ENCODE results near the gene SAP25. TPM values are rescaled to one million over a fixed set of nuclear protein-coding genes. Genes with fewer than 3 reads are reported as not detected.

SAP25 gene
- polyA plus RNA-seq, 1 of the 3 experiments (the other 2 are of a cell fraction), result 1.2 TPM

DNA sequence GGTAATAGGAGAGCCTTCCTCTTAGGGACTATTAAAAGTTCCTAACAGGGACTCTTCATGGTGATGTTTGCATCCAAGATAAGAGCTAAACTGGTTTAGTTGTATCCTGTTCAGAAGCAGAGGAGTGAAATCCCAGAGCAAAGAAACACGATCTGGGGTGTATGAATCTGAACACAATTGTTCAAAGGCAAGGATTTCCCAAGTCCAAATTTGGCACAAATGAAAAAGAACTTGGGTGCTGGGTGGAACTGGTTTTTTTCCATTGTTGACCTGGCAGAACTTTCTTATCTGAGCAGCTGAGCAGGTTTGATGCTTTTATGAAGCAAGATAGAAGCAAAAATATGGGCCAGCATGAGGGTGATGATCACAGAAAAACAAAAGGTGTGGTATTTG lies 28.7 kb downstream of the SAP25 start:
- TF ChIP-seq TAF1 (IDR thresholded peaks at IDR 0.05; ENCODE audit: borderline replicate concordance, low read depth, low read length) (no peak), CHD2 (IDR thresholded peaks at IDR 0.05; ENCODE audit: low read length, partially characterized antibody) (no peak), FOXJ3 (CRISPR knock-in tag; IDR thresholded peaks at IDR 0.05) (no peak), RCOR1 (IDR thresholded peaks at IDR 0.05; ENCODE audit: low read length) (no peak), MXI1 (IDR thresholded peaks at IDR 0.05; ENCODE audit: low read depth, low read length) (no peak)
- Histone ChIP-seq H3K36me3 (replicated peaks in 1 of 2; ENCODE audit: control insufficient read depth in 1 of 2, insufficient read depth in 2 of 2, low read length in 1 of 2) (peaks cover 0 to 3% of the 10 kb centered on the region in 2 experiments), H3F3A (replicated peaks; ENCODE audit: insufficient read depth) (peaks cover 36% of the 10 kb centered on the region), H3K4me1 (ENCODE audit: control insufficient read depth in 1 of 2, insufficient read depth in 2 of 2, low read depth in 1 of 2, low read length in 1 of 2) (peaks cover 40 to 44% of the 10 kb centered on the region in 2 experiments), H3K9ac (peak overlapping the region; percentile 30), H3K79me2 (ENCODE audit: insufficient read depth) (peaks cover 27% of the 10 kb centered on the region; the same call in 1 of the 2 replicates), H3K27me3 (ENCODE audit: insufficient read depth) (no peaks in the 10 kb centered on the region), H3K9me2 (no peaks in the 10 kb centered on the region), H4K20me1 (ENCODE audit: insufficient read depth) (no peaks in the 10 kb centered on the region), H3K27ac (ENCODE audit: low read depth in 2 of 2, low read length in 1 of 2) (peak overlapping the region; percentile 89), H3K4me3 (ENCODE audit: low read depth in 2 of 2, low read length in 1 of 2) (no peak overlapping the region), H2AFZ (ENCODE audit: low read depth) (peak overlapping the region; percentile 69), H3K4me2 (peak overlapping the region; percentile 68), H3K9me3 (no peaks in the 10 kb centered on the region)
- POLR2A ChIA-PET, result interaction anchor here (0.6 to 0.9 kb wide), 3 partner anchors 25 to 41 kb away, joined by 3 read pairs; partner anchors contain the start of genes FBXO24 and LRCH4
- DNase-seq, result no peak
- WGBS (ENCODE audit: low lambda C conversion rate), result 50% methylated on average over 1 of the region's 1 CpG
- CTCF ChIA-PET, result interaction anchor here (0.9 to 19.1 kb wide), 10 partner anchors 12 to 107 kb away, joined by 3 to 353 read pairs (median 6); partner anchors contain the start of genes MOSPD3 and NYAP1

DNA sequence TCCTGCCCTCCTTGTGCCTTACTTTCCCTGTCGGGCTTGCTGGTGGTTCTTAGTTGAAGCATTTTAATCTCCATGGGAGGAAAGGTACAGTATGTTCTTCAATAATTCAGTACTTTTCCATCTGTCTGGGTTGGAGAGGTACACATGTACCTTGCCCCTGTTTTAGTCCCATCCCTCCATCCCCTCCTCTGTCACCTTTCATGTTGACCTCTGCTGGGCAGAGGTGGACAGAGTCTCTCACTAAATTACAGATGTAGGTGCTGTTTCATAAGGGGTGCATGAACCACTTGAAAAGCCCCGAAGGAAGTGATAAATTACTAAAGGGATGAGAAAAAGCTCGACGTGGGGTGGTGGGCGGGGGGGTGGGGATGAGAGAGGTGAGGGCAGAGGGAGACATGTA lies 29.3 kb downstream of the SAP25 start:
- Histone ChIP-seq H3K9me2 (no peaks in the 10 kb centered on the region), H3K36me3 (replicated peaks in 1 of 2; ENCODE audit: control insufficient read depth in 1 of 2, insufficient read depth in 2 of 2, low read length in 1 of 2) (peaks cover 0 to 3% of the 10 kb centered on the region in 2 experiments), H3K4me1 (ENCODE audit: control insufficient read depth in 1 of 2, insufficient read depth in 2 of 2, low read depth in 1 of 2, low read length in 1 of 2) (peaks cover 40 to 48% of the 10 kb centered on the region in 2 experiments), H3K9me3 (no peaks in the 10 kb centered on the region), H3F3A (replicated peaks; ENCODE audit: insufficient read depth) (peaks cover 36% of the 10 kb centered on the region), H3K27ac (ENCODE audit: low read depth in 2 of 2, low read length in 1 of 2) (peak overlapping the region; percentile 89; a peak in 3 of 4 replicates), H3K9ac (no peak overlapping the region), H3K4me2 (no peak overlapping the region; the same call in 1 of the 2 replicates), H3K79me2 (ENCODE audit: insufficient read depth) (peaks cover 27% of the 10 kb centered on the region; the same call in 1 of the 2 replicates), H3K27me3 (ENCODE audit: insufficient read depth) (no peaks in the 10 kb centered on the region), H2AFZ (ENCODE audit: low read depth) (no peak overlapping the region), H3K4me3 (ENCODE audit: low read depth in 2 of 2, low read length in 1 of 2) (no peak overlapping the region), H4K20me1 (ENCODE audit: insufficient read depth) (no peaks in the 10 kb centered on the region)
- 82% methylated on average over 5 of the region's 5 CpGs for WGBS (ENCODE audit: low lambda C conversion rate)
- no peak for DNase-seq
- TF ChIP-seq NFIC (IDR thresholded peaks at IDR 0.05; ENCODE audit: borderline replicate concordance) (no peak), MXI1 (IDR thresholded peaks at IDR 0.05; ENCODE audit: low read depth, low read length) (no peak), TEAD4 (IDR thresholded peaks at IDR 0.05; ENCODE audit: borderline replicate concordance, insufficient read depth) (no peak), GATA2 (CRISPR knock-in tag; IDR thresholded peaks at IDR 0.05) (no peak), TAF1 (IDR thresholded peaks at IDR 0.05; ENCODE audit: borderline replicate concordance, low read depth, low read length) (no peak), CHD2 (IDR thresholded peaks at IDR 0.05; ENCODE audit: low read length, partially characterized antibody) (no peak), ELF1 (IDR thresholded peaks at IDR 0.05) (no peak), FOXM1 (IDR thresholded peaks at IDR 0.05; ENCODE audit: low read depth) (no peak), RXRA (IDR thresholded peaks at IDR 0.05; ENCODE audit: borderline replicate concordance, low read depth) (no peak), EZH2phosphoT487 (IDR thresholded peaks at IDR 0.05; ENCODE audit: borderline replicate concordance, low read depth) (no peak), FOSL2 (IDR thresholded peaks at IDR 0.05; ENCODE audit: borderline replicate concordance, low read depth) (no peak)
- TF ChIP-seq, protein P1, sequence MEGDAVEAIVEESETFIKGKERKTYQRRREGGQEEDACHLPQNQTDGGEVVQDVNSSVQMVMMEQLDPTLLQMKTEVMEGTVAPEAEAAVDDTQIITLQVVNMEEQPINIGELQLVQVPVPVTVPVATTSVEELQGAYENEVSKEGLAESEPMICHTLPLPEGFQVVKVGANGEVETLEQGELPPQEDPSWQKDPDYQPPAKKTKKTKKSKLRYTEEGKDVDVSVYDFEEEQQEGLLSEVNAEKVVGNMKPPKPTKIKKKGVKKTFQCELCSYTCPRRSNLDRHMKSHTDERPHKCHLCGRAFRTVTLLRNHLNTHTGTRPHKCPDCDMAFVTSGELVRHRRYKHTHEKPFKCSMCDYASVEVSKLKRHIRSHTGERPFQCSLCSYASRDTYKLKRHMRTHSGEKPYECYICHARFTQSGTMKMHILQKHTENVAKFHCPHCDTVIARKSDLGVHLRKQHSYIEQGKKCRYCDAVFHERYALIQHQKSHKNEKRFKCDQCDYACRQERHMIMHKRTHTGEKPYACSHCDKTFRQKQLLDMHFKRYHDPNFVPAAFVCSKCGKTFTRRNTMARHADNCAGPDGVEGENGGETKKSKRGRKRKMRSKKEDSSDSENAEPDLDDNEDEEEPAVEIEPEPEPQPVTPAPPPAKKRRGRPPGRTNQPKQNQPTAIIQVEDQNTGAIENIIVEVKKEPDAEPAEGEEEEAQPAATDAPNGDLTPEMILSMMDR (IDR thresholded peaks at IDR 0.05), result no peak
- TF ChIP-seq, protein P2, sequence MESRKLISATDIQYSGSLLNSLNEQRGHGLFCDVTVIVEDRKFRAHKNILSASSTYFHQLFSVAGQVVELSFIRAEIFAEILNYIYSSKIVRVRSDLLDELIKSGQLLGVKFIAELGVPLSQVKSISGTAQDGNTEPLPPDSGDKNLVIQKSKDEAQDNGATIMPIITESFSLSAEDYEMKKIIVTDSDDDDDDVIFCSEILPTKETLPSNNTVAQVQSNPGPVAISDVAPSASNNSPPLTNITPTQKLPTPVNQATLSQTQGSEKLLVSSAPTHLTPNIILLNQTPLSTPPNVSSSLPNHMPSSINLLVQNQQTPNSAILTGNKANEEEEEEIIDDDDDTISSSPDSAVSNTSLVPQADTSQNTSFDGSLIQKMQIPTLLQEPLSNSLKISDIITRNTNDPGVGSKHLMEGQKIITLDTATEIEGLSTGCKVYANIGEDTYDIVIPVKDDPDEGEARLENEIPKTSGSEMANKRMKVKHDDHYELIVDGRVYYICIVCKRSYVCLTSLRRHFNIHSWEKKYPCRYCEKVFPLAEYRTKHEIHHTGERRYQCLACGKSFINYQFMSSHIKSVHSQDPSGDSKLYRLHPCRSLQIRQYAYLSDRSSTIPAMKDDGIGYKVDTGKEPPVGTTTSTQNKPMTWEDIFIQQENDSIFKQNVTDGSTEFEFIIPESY (IDR thresholded peaks at IDR 0.05; ENCODE audit: borderline replicate concordance, low read depth), result no peak
- CTCF ChIA-PET, result interaction anchor here (1.2 to 19.1 kb wide), 8 partner anchors 17 to 90 kb away, joined by 3 to 353 read pairs (median 7); partner anchors contain the start of genes MOSPD3 and NYAP1
- POLR2A ChIA-PET, result interaction anchor here (0.6 to 0.7 kb wide), 2 partner anchors 26 to 54 kb away, joined by 3 read pairs; no protein-coding TSS in a partner anchor

All from SK-N-SH (cell line).